Fibroblast of the aortic adventitia (primary cell): Measurements from ENCODE around the gene TOLLIP. TPM values are rescaled to one million over a fixed set of nuclear protein-coding genes. Genes with fewer than 3 reads are reported as not detected.

Experiments used
- DNase-seq: peaks from one replicate; pipeline ENCODE4 v3.0.0-alpha.2; 2010; ENCODE audit warnings: low read depth
- H3K4me3 ChIP-seq: 2 replicates; pipeline ENCODE4 v1.5.1; 2011; ENCODE audit warnings: low read depth, mild to moderate bottlenecking, control low read depth, low read length, moderate library complexity
- CTCF ChIP-seq: IDR thresholded peaks from 2 replicates; pipeline ENCODE4 v1.5.1; 2011; ENCODE audit warnings: mild to moderate bottlenecking, low read length, control low read depth, inconsistent platforms; ENCODE audit not compliant: insufficient read depth
- total RNA-seq: library from RNA; depleted of rRNA; stranded (reverse); fragments of >200 nt; gene quantifications from 2 replicates; pipeline ENCODE4 v1.2.3, GENCODE V29; 2012; ENCODE audit warnings: low replicate concordance

The TOLLIP gene
- total RNA-seq, 1 donor, result 25.4 TPM

GRCh38 chr11:1233351-1234053 is 75.9 kb downstream of the TOLLIP start:
- no peak overlapping the region for H3K4me3 ChIP-seq
- TF ChIP-seq CTCF, result no peak
- DNase-seq, result no peak

GRCh38 chr11:1232883-1233321 is 76.5 kb downstream of the TOLLIP start:
- no peak for DNase-seq
- no peak overlapping the region for H3K4me3 ChIP-seq
- no peak for TF ChIP-seq CTCF

GRCh38 chr11:1232021-1232882 is 77.2 kb downstream of the TOLLIP start:
- no peak for TF ChIP-seq CTCF
- no peak for DNase-seq

GRCh38 chr11:1231396-1232020 is 77.9 kb downstream of the TOLLIP start:
- H3K4me3 ChIP-seq, result no peak overlapping the region
- DNase-seq, result no peak
- TF ChIP-seq CTCF, result no peak

More at GRCh38 chr11:1232021-1232882, 77.2 kb downstream of the TOLLIP start:
- H3K4me3 ChIP-seq, result no peak overlapping the region

GRCh38 chr11:1230456-1231395 is 78.7 kb downstream of the TOLLIP start:
- H3K4me3 ChIP-seq, result no peak overlapping the region
- TF ChIP-seq CTCF, result no peak
- DNase-seq, result no peak

GRCh38 chr11:1230121-1230455 is 79.3 kb downstream of the TOLLIP start:
- DNase-seq, result no peak
- H3K4me3 ChIP-seq, result no peak overlapping the region
- TF ChIP-seq CTCF, result no peak
